Endothelial cell of umbilical vein (primary cell): ENCODE measurements around the gene SPNS1.

Experiments
- CTCF ChIP-seq, 2 donors: IDR thresholded peaks; 1 replicate in 1 of 2; 2 replicates in 1 of 2; pipeline ENCODE4 v1.5.1; 2011; ENCODE audit warnings: low read length in 2 of 2, mild to moderate bottlenecking in 2 of 2, moderate library complexity in 2 of 2, control low read depth in 1 of 2, inconsistent platforms in 1 of 2, low read depth in 1 of 2; ENCODE audit not compliant: insufficient read depth in 1 of 2; ENCODE audit errors: extremely low read depth in 1 of 2
- EZH2 ChIP-seq: IDR thresholded peaks from 2 replicates; pipeline ENCODE4 v1.6.1; 2012; ENCODE audit warnings: borderline replicate concordance, low read depth, mild to moderate bottlenecking, moderate library complexity, low read length, inconsistent platforms; ENCODE audit not compliant: severe bottlenecking

DNA sequence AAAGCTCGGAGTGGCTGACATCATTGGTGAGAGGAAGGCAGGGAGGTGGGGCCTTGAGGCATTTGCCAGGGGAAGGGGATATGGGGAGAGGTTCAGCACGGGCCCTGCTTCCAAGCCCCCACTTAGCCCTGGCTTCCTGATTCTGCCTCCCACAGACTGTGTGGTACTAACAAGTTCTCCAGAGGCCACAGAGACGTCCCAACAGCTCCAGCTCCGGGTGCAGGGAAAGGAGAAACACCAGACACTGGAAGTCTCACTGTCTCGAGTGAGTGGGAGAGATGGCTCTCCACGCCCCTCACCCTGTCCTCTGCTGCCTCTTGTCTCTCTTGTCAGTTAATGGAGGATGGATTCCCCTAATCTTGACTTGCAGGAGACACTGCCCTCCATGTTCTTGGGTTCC is 15.7 kb upstream of the SPNS1 start:
- TF ChIP-seq EZH2 (no peak), CTCF (IDR thresholded peaks at IDR 0.05; ENCODE audit: extremely low read depth in 1 of 2, insufficient read depth in 1 of 2, low read depth in 1 of 2, low read length in 2 of 2) (no peak)
